ENCODE measurements around the gene HINT2. TPM values are rescaled to one million over a fixed set of nuclear protein-coding genes. Genes with fewer than 3 reads are reported as not detected.

Gene HINT2
- total and polyA plus RNA-seq, 4 donors = 19.9 to 112 (median 58.8) TPM

GRCh38 chr9:35861161-35861897 is 46.5 kb upstream of the HINT2 start:
- WGBS, 2 donors = 73 to 74% methylated on average over 12 of the region's 12 CpGs
- no peak for TF ChIP-seq CTCF (IDR thresholded peaks at IDR 0.05; ENCODE audit: control extremely low read depth, extremely low read depth)
- DNase-seq = no peak
- Histone ChIP-seq H3K9me3 (ENCODE audit: control insufficient read depth in 4 of 4, insufficient read depth in 3 of 4, low read length in 3 of 4) (no peaks in the 10 kb centered on the region), H3K27ac (ENCODE audit: low read depth in 1 of 2, low read length in 1 of 2) (no peak overlapping the region), H3K4me1 (ENCODE audit: control insufficient read depth in 5 of 5, insufficient read depth in 5 of 5, low read length in 5 of 5) (peaks cover 0 to 11% (median 0%) of the 10 kb centered on the region in 5 donors), H3K27me3 (ENCODE audit: control insufficient read depth in 3 of 3, insufficient read depth in 3 of 3, low read length in 2 of 3) (no peaks in the 10 kb centered on the region), H3K4me3 (no peak overlapping the region), H3K9ac (ENCODE audit: insufficient read depth in 1 of 2, low read length in 2 of 2) (no peak overlapping the region), H3K36me3 (ENCODE audit: control insufficient read depth in 4 of 4, insufficient read depth in 4 of 4, low read length in 4 of 4) (no peaks in the 10 kb centered on the region)
- ATAC-seq (ENCODE audit: insufficient read depth, low FRiP score) = no peak

DNA sequence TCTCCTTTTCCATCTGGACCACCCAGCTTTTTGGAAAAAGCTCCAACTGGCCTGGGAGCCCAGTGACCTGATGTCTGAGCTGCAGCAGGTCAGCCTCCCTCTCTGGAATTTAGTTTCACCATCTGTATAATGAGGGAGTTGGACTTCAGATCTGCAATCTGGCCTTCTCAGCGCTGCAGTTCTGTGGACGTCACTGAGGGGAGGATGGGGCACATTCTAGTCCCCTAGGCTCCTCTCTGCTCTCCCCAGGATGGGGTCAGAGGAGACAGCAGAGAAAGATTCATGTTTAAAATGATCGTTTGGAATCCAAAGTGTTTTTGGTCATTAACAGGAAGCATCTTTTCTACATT is 45.1 kb upstream of the HINT2 start:
- DNase-seq = no peak
- 53 to 65% methylated on average over 3 of the region's 3 CpGs for WGBS, 2 donors
- TF ChIP-seq CTCF (IDR thresholded peaks at IDR 0.05; ENCODE audit: control extremely low read depth, extremely low read depth) = no peak
- Histone ChIP-seq H3K9ac (ENCODE audit: insufficient read depth in 1 of 2, low read length in 2 of 2) (no peak overlapping the region), H3K27me3 (ENCODE audit: control insufficient read depth in 3 of 3, insufficient read depth in 3 of 3, low read length in 2 of 3) (no peaks in the 10 kb centered on the region), H3K4me3 (no peak overlapping the region), H3K36me3 (ENCODE audit: control insufficient read depth in 4 of 4, insufficient read depth in 4 of 4, low read length in 4 of 4) (no peaks in the 10 kb centered on the region), H3K27ac (ENCODE audit: low read depth in 1 of 2, low read length in 1 of 2) (no peak overlapping the region), H3K9me3 (ENCODE audit: control insufficient read depth in 4 of 4, insufficient read depth in 3 of 4, low read length in 3 of 4) (no peaks in the 10 kb centered on the region), H3K4me1 (ENCODE audit: control insufficient read depth in 5 of 5, insufficient read depth in 5 of 5, low read length in 5 of 5) (peaks cover 0 to 11% (median 0%) of the 10 kb centered on the region in 5 donors)
- no peak for ATAC-seq (ENCODE audit: insufficient read depth, low FRiP score)

GRCh38 chr9:35859310-35859989 is 44.6 kb upstream of the HINT2 start:
- no peak for ATAC-seq (ENCODE audit: insufficient read depth, low FRiP score)
- Histone ChIP-seq H3K4me1 (ENCODE audit: control insufficient read depth in 5 of 5, insufficient read depth in 5 of 5, low read length in 5 of 5) (peaks cover 0 to 11% (median 0%) of the 10 kb centered on the region in 5 donors), H3K4me3 (no peak overlapping the region), H3K9ac (ENCODE audit: insufficient read depth in 1 of 2, low read length in 2 of 2) (no peak overlapping the region), H3K36me3 (ENCODE audit: control insufficient read depth in 4 of 4, insufficient read depth in 4 of 4, low read length in 4 of 4) (no peaks in the 10 kb centered on the region), H3K27ac (ENCODE audit: low read depth in 1 of 2, low read length in 1 of 2) (no peak overlapping the region), H3K9me3 (ENCODE audit: control insufficient read depth in 4 of 4, insufficient read depth in 3 of 4, low read length in 3 of 4) (no peaks in the 10 kb centered on the region), H3K27me3 (ENCODE audit: control insufficient read depth in 3 of 3, insufficient read depth in 3 of 3, low read length in 2 of 3) (no peaks in the 10 kb centered on the region)
- peak; percentile 12 to 39 (median 25) for DNase-seq
- TF ChIP-seq CTCF (IDR thresholded peaks at IDR 0.05; ENCODE audit: control extremely low read depth, extremely low read depth) = no peak
- WGBS, 2 donors = 55 to 66% methylated on average over 16 of the region's 16 CpGs
